Skin of body (tissue), 2 donors: ENCODE measurements around the gene IL17RB. TPM values are rescaled to one million over a fixed set of nuclear protein-coding genes. Genes with fewer than 3 reads are reported as not detected.

Experiments
- DNase-seq: peaks from one replicate; lab custom pipeline; 2025; lab: John Stamatoyannopoulos, UW
- total RNA-seq: library from RNA; depleted of rRNA; stranded (reverse); fragments of >200 nt; gene quantifications from one replicate; pipeline ENCODE4 v1.2.3, GENCODE V29; 2014

IL17RB gene
- total RNA-seq, 1 donor from 2014 or later: 1.4 TPM

GRCh38 chr3:53811143-53811927 is 35.0 kb upstream of the IL17RB start:
- no peak for DNase-seq

- DNase-seq: no peak
These were observed 33.9 kb upstream of the IL17RB start for GRCh38 chr3:53812434-53812833.

DNA sequence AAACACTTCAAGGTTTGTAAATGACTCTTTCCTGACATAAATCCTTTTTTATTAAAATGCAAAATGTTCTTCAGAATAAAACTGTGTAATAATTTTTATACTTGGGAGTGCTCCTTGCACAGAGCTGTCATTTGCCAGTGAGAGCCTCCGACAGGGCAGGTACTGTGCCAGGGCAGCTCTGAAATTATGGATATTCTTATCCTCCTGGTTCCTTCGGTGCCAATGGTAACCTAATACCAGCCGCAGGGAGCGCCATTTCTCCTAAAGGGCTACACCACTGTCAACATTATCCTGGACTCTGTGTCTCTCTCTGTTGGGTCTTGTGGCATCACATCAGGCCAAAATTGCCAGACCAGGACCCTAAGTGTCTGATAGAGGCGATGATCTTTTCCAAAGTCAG is 33.1 kb upstream of the IL17RB start:
- DNase-seq: no peak

DNA sequence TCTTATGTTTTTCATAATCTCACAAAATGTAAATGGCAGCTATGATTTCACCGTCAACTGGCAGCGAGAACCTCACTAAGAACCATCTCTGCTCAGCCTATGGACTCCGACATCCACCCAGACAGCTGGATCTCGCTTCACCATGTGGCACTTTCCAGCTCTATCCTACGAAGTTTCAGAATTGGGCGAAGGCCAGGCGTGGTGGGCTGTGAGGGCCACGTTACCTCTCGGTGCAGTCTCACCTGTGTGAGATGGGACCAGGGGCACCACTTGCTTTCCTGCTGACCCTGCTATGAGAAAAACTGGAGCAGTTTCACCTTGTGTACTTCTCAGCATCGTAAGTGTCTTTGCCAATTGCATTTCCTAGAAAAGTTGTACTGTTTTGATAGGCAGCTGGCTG is 32.5 kb upstream of the IL17RB start:
- no peak for DNase-seq

DNA sequence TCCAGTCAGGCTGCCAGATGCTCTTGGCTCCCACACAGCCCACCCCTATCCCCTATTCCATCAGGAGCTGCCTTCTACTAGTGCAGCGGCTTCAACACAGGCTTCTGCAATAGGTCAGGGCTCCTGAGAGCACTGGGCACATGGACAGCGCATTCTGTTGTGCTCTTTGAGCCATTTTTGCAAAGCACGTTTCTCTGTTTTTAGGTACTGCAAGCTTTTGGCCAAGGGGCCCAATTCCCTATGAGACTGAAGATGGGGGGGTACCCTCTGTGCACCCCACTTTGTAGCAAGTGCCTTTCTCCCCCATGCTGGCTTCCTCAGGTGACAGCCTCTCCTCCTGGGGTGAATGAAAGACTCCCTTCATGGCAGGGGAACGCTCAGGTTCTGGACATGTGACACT is 31.3 kb upstream of the IL17RB start:
- DNase-seq: no peak

DNA sequence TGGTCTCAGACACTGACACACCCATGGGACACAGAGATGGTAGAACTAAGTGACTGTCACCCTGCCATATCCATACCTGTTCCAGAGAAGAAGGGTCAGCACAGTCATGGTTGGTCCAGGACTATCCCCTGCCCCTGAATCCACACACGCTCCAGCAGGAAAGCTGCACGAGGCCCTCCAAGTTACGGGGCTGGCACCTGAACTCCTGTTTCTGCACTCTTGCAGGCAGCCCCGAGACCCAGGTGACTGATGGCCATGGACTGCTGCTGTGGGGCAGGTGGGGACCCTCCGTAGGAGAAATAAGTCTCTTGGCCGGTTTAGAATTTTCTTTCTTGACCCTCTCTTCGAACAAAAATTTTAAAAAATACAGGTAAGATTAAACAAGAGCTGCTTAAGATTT is 30.7 kb upstream of the IL17RB start:
- DNase-seq: no peak

- DNase-seq: no peak
These were observed 29.9 kb upstream of the IL17RB start for GRCh38 chr3:53816425-53816824.

- DNase-seq: no peak
These were observed 29.2 kb upstream of the IL17RB start for GRCh38 chr3:53817211-53817610.

DNA sequence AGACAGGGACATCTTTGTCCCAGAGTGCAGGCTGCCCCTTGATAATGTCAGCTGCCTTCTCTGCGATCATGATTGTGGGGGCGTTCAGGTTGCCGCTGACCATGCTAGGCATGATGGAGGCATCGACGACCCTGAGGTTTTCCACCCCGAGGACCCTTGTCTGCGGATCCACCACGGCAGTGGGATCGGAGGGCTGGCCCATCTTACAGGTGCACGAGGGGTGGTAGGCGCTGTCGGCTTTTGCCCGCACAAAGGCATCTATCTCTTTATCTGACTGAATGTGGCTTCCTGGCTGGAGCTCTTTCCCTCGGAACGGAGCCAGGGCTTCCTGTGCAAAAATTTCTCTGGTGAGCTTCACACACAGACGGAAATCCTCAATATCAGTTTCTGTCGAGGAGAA is 28.6 kb upstream of the IL17RB start:
- DNase-seq: no peak

GRCh38 chr3:53818221-53819162 is 27.9 kb upstream of the IL17RB start:
- no peak for DNase-seq

DNA sequence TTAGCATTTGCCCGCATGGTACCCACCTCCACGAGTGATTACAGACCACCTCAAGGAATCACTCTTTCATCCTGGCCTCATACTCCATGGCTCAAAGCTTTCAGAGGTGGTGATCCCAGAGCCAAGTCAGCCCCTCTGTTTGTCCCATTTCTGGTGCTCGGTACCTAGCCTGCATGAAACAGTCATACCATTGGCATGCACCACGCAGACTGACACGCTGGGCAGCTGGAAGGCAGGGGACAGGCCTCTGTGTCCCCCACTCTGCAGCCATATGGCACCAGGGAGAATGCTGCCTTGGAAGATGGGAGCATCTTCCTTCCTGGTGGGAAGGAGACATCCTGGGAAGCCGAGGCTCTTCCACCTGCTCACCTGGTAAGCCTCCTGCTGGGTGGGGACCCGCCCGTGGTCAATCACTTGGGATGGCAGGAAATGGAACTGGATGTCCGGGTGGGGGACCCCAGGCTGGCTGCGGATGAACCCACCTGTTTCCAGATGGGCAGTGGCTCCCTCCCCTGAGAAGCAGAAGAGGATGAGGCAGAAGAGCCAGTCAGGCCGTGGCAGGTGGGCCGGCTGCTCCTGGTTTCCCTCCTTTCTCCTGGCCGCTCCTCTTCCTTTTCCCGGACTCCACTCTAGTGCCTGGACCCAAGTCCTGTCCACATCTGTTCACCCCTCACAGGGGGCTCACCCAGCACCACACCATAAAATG is 27.1 kb upstream of the IL17RB start:
- no peak for DNase-seq

GRCh38 chr3:53820084-53820483 is 26.3 kb upstream of the IL17RB start:
- DNase-seq: no peak

DNA sequence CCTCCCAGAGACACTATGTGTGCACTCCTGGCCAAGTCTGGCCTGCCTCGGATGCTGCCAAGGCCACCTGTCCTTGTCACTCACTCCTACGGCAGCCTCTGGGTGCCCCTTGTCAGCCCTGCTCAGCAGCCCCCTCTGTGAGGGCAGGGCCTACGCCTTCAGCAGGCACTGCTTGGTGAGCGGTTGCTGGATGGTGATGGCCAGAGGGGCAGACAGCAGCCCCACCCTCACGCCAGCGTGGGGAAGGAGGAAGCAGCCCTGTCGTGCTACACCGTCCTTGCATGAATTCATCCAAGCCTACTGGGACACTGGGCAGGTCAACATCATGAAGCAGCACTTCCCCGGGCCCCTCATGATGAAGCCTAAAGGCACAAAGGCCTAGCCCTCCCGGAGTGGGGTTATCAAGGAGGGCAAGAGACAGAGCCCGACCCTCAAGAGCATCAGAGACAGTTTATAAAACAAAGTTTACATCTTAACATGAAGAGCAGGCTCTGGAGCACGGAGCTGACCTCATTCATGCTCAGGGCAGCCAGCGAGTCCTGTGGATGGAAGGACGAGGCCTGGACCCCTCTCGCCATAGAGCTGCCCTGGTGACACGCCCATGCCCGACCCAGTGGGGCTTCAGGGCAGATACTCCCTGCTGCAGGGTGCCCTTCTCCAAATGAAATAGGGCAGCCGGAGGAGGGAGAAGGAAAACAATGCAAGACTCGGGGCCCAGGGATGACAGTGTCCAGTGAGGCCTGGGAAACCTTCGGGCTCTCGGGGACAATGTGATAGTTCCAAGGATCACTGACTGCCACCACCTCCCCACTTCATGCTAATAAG is 25.4 kb upstream of the IL17RB start:
- no peak for DNase-seq

- DNase-seq: no peak
These were observed 24.7 kb upstream of the IL17RB start for GRCh38 chr3:53821631-53822121.

- DNase-seq: no peak
These were observed 24.0 kb upstream of the IL17RB start for GRCh38 chr3:53822331-53822741.

- DNase-seq: no peak
These were observed 23.1 kb upstream of the IL17RB start for GRCh38 chr3:53823026-53823955.

DNA sequence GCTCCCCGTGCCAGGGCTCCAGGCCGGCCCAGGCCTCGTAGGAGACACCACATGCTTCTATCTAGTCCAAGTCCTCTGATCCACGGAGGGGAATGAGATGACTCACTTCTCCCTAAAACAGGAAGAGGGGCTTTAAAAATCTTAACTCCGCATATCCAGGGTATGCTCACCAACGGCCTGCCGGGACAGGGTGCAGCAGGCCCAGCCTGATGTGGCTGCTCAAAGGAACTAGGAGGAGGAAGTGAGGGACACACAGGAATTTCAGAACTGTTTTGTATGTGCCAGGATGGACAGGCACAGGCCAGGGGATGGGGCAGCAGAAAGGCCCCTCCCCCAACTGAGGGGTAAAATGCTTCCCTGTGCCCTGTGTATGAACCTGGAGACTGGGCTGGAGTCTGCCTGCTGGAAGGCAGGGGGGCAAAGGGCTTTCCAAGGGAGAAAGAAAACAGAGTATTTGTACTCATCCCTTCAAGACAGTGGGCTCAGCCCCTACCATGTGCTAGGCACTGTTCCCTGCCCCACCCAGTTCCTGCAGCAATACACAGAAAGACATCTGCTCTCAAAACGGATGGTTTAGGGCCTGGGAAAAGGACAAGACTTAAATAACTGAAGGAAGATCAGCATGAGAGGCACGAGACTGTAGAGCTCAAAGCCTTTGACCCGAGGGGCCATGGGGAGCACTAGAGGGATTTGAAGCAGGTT is 22.3 kb upstream of the IL17RB start:
- no peak for DNase-seq

DNA sequence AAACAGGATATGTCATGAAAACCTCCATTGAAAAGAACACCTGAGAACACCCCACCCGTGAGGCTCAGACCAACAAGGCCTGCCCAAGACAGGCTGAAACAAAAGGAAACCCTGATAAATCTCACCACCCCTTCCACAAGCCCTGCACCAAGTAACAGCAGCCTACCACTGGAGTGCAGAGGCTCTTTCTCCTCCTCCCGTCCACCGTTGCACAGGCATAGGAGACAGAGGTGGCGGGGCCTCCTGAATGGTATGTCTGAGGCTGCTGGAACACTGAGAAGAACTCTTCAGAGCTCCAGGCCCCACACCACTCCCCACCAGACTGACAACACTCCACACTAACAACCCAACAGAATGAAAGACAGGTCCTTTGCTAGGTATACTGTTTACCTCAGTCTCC is 21.6 kb upstream of the IL17RB start:
- DNase-seq: no peak

DNA sequence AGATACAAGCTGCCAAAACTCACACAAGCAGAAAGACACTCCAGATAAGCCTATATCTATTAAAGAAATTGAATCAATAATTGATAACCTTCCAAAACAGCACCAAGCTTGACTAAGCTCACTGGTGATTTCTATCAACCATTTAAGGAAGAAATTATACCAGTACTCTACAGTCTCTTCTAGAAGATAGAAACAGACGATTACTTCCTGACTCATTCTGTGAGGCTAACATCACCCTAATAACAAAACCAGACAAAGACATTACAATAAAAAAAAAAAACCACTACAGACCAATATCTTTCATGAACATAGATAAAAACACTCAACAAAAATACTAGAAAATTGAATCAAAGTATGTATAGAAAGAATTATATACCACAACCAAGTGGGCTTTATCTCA is 20.3 kb upstream of the IL17RB start:
- no peak for DNase-seq
